H1 (cell line): ENCODE measurements around the gene MORC2. TPM values are rescaled to one million over a fixed set of nuclear protein-coding genes. Genes with fewer than 3 reads are reported as not detected.

Experiments
- CTCF ChIA-PET: fragments of 300-600 bp; sonication (Branson Sonifier 250); formaldehyde crosslinking; loops from one replicate; lab custom pipeline; 2021; ENCODE audit not compliant: partially characterized antibody; lab: Charles Lee
- POLR2A ChIA-PET: fragments of 300-600 bp; sonication (Branson Sonifier 250); formaldehyde crosslinking; loops from one replicate; lab custom pipeline; 2021; ENCODE audit warnings: inconsistent platforms; ENCODE audit not compliant: partially characterized antibody; lab: Charles Lee
- DNase-seq, 2 experiments: peaks; one replicate each; pipeline versions ENCODE4 v3.0.0 to v3.0.0-alpha.2; 2010 to 2022; ENCODE audit warnings: low spot score in 2 of 2, low read depth in 1 of 2, mixed read lengths in 1 of 2
- FAIRE-seq: peaks from 2 replicates; lab custom pipeline; 2011; peaks lifted over from hg19 to GRCh38; lab: Jason Lieb, UNC
- H2AFZ ChIP-seq: 2 replicates; pipeline ENCODE4 v1.8.1; 2012; ENCODE audit warnings: low read length, inconsistent platforms
- H2AK5ac ChIP-seq: 2 replicates; pipeline ENCODE4 v1.6.1; 2013; ENCODE audit warnings: low read depth, low read length
- H2BK120ac ChIP-seq: replicated peaks from 2 replicates; pipeline ENCODE3; 2013; ENCODE audit warnings: low read depth, low read length, inconsistent platforms
- H2BK12ac ChIP-seq: 2 replicates; pipeline ENCODE4 v1.6.1; 2013; ENCODE audit warnings: low read depth, low read length
- H2BK15ac ChIP-seq: 2 replicates; pipeline ENCODE4 v1.6.1; 2013; ENCODE audit warnings: low read length
- H2BK20ac ChIP-seq: 2 replicates; pipeline ENCODE4 v1.6.1; 2013; ENCODE audit warnings: low read length
- H2BK5ac ChIP-seq: 2 replicates; pipeline ENCODE4 v1.6.1; 2013; ENCODE audit warnings: low read depth, low read length
- H3K14ac ChIP-seq: 2 replicates; pipeline ENCODE4 v1.6.1; 2013; ENCODE audit warnings: inconsistent platforms; ENCODE audit not compliant: insufficient read length
- H3K18ac ChIP-seq: 2 replicates; pipeline ENCODE4 v1.6.1; 2013; ENCODE audit warnings: low read length; ENCODE audit errors: extremely low read depth
- H3K23ac ChIP-seq: 2 replicates; pipeline ENCODE4 v1.6.1; 2013; ENCODE audit warnings: inconsistent platforms; ENCODE audit not compliant: insufficient read length
- H3K23me2 ChIP-seq: 2 replicates; pipeline ENCODE4 v1.6.1; 2013; ENCODE audit warnings: low read depth, low read length
- H3K27ac ChIP-seq: 2 replicates; pipeline ENCODE4 v1.6.1; 2011; ENCODE audit warnings: low read depth, low read length, inconsistent platforms
- H3K27me3 ChIP-seq, 4 experiments: replicated peaks in 1 of 4; 1 replicate in 1 of 4; 2 replicates in 3 of 4; pipeline versions ENCODE4 v1.6.1 to v1.8.1; 2011 to 2013; ENCODE audit warnings: low read length in 3 of 4, mild to moderate bottlenecking in 3 of 4, inconsistent platforms in 2 of 4, mixed read lengths in 2 of 4, moderate library complexity in 1 of 4; ENCODE audit not compliant: control insufficient read depth in 3 of 4, insufficient read depth in 3 of 4; ENCODE audit errors: extremely low read depth in 1 of 4
- H3K36me3 ChIP-seq, 4 experiments: 2 replicates each; pipeline versions ENCODE4 v1.6.1 to v1.8.1; 2011 to 2013; ENCODE audit warnings: mild to moderate bottlenecking in 4 of 4, low read length in 3 of 4, moderate library complexity in 2 of 4, control low read depth in 1 of 4, inconsistent platforms in 1 of 4; ENCODE audit not compliant: insufficient read depth in 4 of 4, control insufficient read depth in 2 of 4
- H3K4ac ChIP-seq: replicated peaks from 2 replicates; pipeline ENCODE3; 2013; ENCODE audit warnings: low read length, low read depth, mixed read lengths, inconsistent platforms; ENCODE audit not compliant: insufficient read length
- H3K4me1 ChIP-seq, 4 experiments: replicated peaks in 1 of 4; 1 replicate in 1 of 4; 2 replicates in 3 of 4; pipeline versions ENCODE4 v1.6.1 to v1.8.1; 2011 to 2013; ENCODE audit warnings: low read length in 3 of 4, inconsistent platforms in 2 of 4, mixed read lengths in 1 of 4; ENCODE audit not compliant: insufficient read depth in 4 of 4, control insufficient read depth in 3 of 4
- H3K4me2 ChIP-seq, 2 experiments: 2 replicates each; pipeline versions ENCODE4 v1.6.1 to v1.8.1; 2011 to 2013; ENCODE audit warnings: low read depth in 2 of 2, low read length in 2 of 2, control low read depth in 1 of 2, inconsistent platforms in 1 of 2, mild to moderate bottlenecking in 1 of 2; ENCODE audit not compliant: insufficient read depth in 1 of 2
- H3K4me3 ChIP-seq, 4 experiments: fragments of 200-600, 300-600 bp in 1 of 4; sonication (generic), shearing (Covaris generic), sonication (Bioruptor Twin) in 1 of 4; 2 replicates each; pipeline versions ENCODE4 v1.5.1 to v1.8.1; 2011 to 2016; ENCODE audit warnings: low read length in 4 of 4, low read depth in 3 of 4, control low read depth in 2 of 4, inconsistent platforms in 2 of 4, mild to moderate bottlenecking in 2 of 4, mixed read lengths in 1 of 4, moderate library complexity in 1 of 4; ENCODE audit not compliant: insufficient read depth in 2 of 4; ENCODE audit errors: extremely low read depth in 1 of 4
- H3K56ac ChIP-seq: replicated peaks from 2 replicates; pipeline ENCODE3; 2013; ENCODE audit warnings: low read depth, mild to moderate bottlenecking, mixed read lengths, low read length, inconsistent platforms; ENCODE audit not compliant: insufficient read length
- H3K79me1 ChIP-seq: 2 replicates; pipeline ENCODE4 v1.6.1; 2013; ENCODE audit warnings: low read depth, low read length, control low read depth
- H3K79me2 ChIP-seq, 2 experiments: 2 replicates each; pipeline versions ENCODE4 v1.6.1 to v1.8.1; 2012 to 2013; ENCODE audit warnings: low read length in 2 of 2, mild to moderate bottlenecking in 2 of 2, inconsistent platforms in 1 of 2; ENCODE audit not compliant: insufficient read depth in 2 of 2, control insufficient read depth in 1 of 2
- H3K9ac ChIP-seq, 4 experiments: replicated peaks in 1 of 4; 1 replicate in 1 of 4; 2 replicates in 3 of 4; pipeline versions ENCODE4 v1.6.1 to v1.8.1; 2011 to 2013; ENCODE audit warnings: low read depth in 3 of 4, low read length in 3 of 4, control low read depth in 2 of 4, mild to moderate bottlenecking in 2 of 4, moderate library complexity in 2 of 4, inconsistent platforms in 1 of 4; ENCODE audit errors: extremely low read depth in 1 of 4
- H3K9me3 ChIP-seq, 2 experiments: 2 replicates each; pipeline versions ENCODE4 v1.6.1 to v1.8.1; 2012 to 2013; ENCODE audit warnings: mild to moderate bottlenecking in 2 of 2, moderate library complexity in 2 of 2, control low read depth in 1 of 2, inconsistent platforms in 1 of 2, low read depth in 1 of 2, low read length in 1 of 2, mixed read lengths in 1 of 2; ENCODE audit not compliant: insufficient read depth in 2 of 2
- H4K20me1 ChIP-seq, 2 experiments: replicated peaks in 1 of 2; 2 replicates each; pipeline versions ENCODE3 to v1.8.1; 2011 to 2013; ENCODE audit warnings: inconsistent platforms in 2 of 2, low read length in 2 of 2, mild to moderate bottlenecking in 1 of 2; ENCODE audit not compliant: insufficient read depth in 2 of 2, control insufficient read depth in 1 of 2
- H4K5ac ChIP-seq: 2 replicates; pipeline ENCODE4 v1.6.1; 2013; ENCODE audit warnings: low read length, low read depth, mixed read lengths, inconsistent platforms; ENCODE audit not compliant: insufficient read length
- H4K8ac ChIP-seq: 2 replicates; pipeline ENCODE4 v1.8.0; 2013; ENCODE audit warnings: mild to moderate bottlenecking, moderate library complexity, low read length, inconsistent platforms; ENCODE audit not compliant: insufficient read depth; ENCODE audit errors: extremely low read depth
- H4K91ac ChIP-seq: replicated peaks from 2 replicates; pipeline ENCODE3; 2013; ENCODE audit warnings: low read length, mixed read lengths, inconsistent platforms; ENCODE audit not compliant: insufficient read length
- BCL11A ChIP-seq, 2 experiments: IDR thresholded peaks; one replicate each; pipeline ENCODE4 v1.6.1; 2011; ENCODE audit warnings: low read depth in 2 of 2, low read length in 2 of 2, mild to moderate bottlenecking in 2 of 2
- PHF8 ChIP-seq: fragments of 200-600 bp; sonication (generic); conservative IDR thresholded peaks from 2 replicates; pipeline ENCODE4 v1.7.1; 2012; ENCODE audit warnings: low read depth, mild to moderate bottlenecking, inconsistent platforms, low read length, moderate library complexity
- RAD21 ChIP-seq, 2 experiments: IDR thresholded peaks in 1 of 2; conservative IDR thresholded peaks in 1 of 2; 2 replicates each; pipeline ENCODE4 v1.6.1; 2011; ENCODE audit warnings: low read depth in 2 of 2, low read length in 2 of 2, improper control_type of control experiment in 1 of 2, inconsistent platforms in 1 of 2, mild to moderate bottlenecking in 1 of 2, moderate library complexity in 1 of 2
- RNF2 ChIP-seq: fragments of 200-900, 300-1000 bp; sonication (generic); IDR thresholded peaks from 2 replicates; pipeline ENCODE4 v1.7.1; 2016; ENCODE audit warnings: borderline replicate concordance, low read depth, mild to moderate bottlenecking, antibody characterized with exemption, low read length; ENCODE audit not compliant: poor library complexity, severe bottlenecking; ENCODE audit errors: missing control alignments
- SP2 ChIP-seq: IDR thresholded peaks from 2 replicates; pipeline ENCODE4 v1.6.1; 2012; ENCODE audit warnings: mild to moderate bottlenecking, low read length, inconsistent platforms
- SRF ChIP-seq: IDR thresholded peaks from 2 replicates; pipeline ENCODE4 v1.6.1; 2011; ENCODE audit warnings: mild to moderate bottlenecking, low read depth, low read length, moderate library complexity
- TEAD4 ChIP-seq: IDR thresholded peaks from 2 replicates; pipeline ENCODE4 v1.6.1; 2012; ENCODE audit warnings: low read depth, low read length, inconsistent platforms, mixed read lengths
- WGBS, 2 experiments: shearing (Covaris generic) in 1 of 2; methylation state at CpG; one replicate each; pipeline versions ENCODE4 v1.1.6 to v1.1.7; 2013 to 2015; ENCODE audit warnings: low lambda C conversion rate in 2 of 2, mixed read lengths in 2 of 2, inconsistent platforms in 1 of 2, low coverage in 1 of 2, missing lambda C conversion rate in 1 of 2; ENCODE audit not compliant: insufficient replicate concordance in 2 of 2, insufficient coverage in 1 of 2, insufficient read length in 1 of 2; ENCODE audit errors: extremely low coverage in 1 of 2, missing lambda C conversion rate in 1 of 2; 5-methylcytosine and 5-hydroxymethylcytosine counted together
- polyA plus RNA-seq, 7 experiments: library from polyadenylated mRNA; depleted of rRNA in 3 of 7; stranded (reverse) in 5 of 7; unstranded in 2 of 7; fragments of >200 nt in 5 of 7; fragments of 200-250 nt in 2 of 7; gene quantifications; 1 replicate in 5 of 7; 2 replicates in 1 of 7; 4 replicates in 1 of 7; pipeline versions ENCODE4 v1.2.1 to v1.2.3, GENCODE V29; 2011 to 2013; ENCODE audit warnings: missing spikeins in 2 of 7, mixed read lengths in 2 of 7
- total RNA-seq: library from RNA; stranded (reverse); fragmentation: NEBNext Ultra II Directional; extraction: Animal tissue kit (Norgen Biotek cat#: 25700); gene quantifications from 2 replicates; pipeline ENCODE4 v1.2.1, GENCODE V29; 2021

The MORC2 gene
- total and polyA plus RNA-seq, 2 of the 8 experiments (the other 6 are each of a cell fraction or from before 2014, with no cell fraction given): 15.4 to 68.0 TPM

DNA sequence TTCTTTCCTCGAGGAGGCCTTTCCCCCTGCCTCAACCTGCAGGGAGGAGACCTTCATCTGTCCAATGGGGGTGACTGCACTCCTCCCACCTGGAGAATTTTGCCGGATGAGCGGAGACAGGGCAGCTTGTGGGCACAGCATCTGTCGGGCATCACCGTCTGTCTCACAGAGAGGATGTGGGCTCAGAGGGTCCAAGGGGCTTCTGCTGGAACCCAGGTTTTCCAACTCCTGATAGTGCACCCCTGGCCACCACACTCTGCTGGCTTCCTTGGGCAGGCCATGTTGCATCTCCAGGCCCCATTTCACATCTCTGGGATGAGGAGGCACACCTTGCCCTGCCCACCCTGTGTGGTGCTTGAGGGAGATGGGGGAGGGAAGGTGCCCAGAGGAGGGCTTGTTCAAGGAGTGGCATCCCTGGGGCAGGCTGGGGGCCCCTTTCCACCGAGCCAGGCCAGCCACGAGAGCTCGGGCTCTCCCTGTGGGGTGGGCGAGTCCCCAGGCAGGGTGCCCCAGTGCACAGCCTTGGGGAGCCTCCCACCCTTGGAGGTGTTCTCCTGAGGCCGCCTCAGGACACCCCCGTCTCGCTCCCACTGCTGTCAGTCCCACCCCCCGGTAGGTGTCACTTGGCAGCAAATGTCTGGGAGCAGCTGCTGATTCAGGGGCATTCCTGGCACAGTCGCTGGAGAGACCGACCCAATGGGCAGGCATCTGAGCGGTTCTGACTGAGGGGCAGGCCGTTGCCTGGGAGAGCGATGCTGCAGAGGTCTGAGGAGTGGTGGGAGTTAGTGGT lies 84.2 kb downstream of the MORC2 start:
- Histone ChIP-seq H3K4me1 (peaks cover 0 to 4% (median 2%) of the 10 kb centered on the region in 4 experiments; a peak in 3 of 7 replicates), H2AK5ac (no peak overlapping the region), H3K36me3 (peaks cover 0 to under 1% (median 0%) of the 10 kb centered on the region in 4 experiments; a peak in 2 of 8 replicates), H3K27ac (no peak overlapping the region), H4K20me1 (no peaks in the 10 kb centered on the region), H3K79me2 (no peaks in the 10 kb centered on the region), H3K4ac (no peak overlapping the region), H2BK5ac (no peak overlapping the region), H3K9me3 (no peaks in the 10 kb centered on the region), H4K5ac (no peak overlapping the region), H2BK12ac (no peak overlapping the region), H2BK120ac (no peak overlapping the region), H3K56ac (no peak overlapping the region), H3K79me1 (no peaks in the 10 kb centered on the region), H3K23ac (no peak overlapping the region)
- 90% methylated on average over 18 of the region's 18 CpGs; no CpG with 5 or more reads in 1 of the 2 experiments for WGBS, 2 experiments
- CTCF ChIA-PET: interaction anchor here (1.0 to 3.5 kb wide), 7 partner anchors 7 to 250 kb away, joined by 3 to 12 read pairs (median 5); no protein-coding TSS in a partner anchor
- TF ChIP-seq SP2 (no peak), TEAD4 (no peak), RNF2 (no peak), PHF8 (no peak), BCL11A (IDR thresholded peaks at IDR 0.05; ENCODE audit: low read depth in 2 of 2, low read length in 2 of 2) (no peak), RAD21 (IDR thresholded peaks at IDR 0.05 in 1 of 2, conservative IDR thresholded peaks at IDR 0.05 in 1 of 2; ENCODE audit: low read depth in 2 of 2, low read length in 2 of 2) (no peak), SRF (no peak)
- TF ChIP-seq, all 59 proteins: peak for 0
- no peak overlapping the region; the same call in 1 of the 2 replicates for H4K8ac ChIP-seq
- H4K91ac ChIP-seq: no peak overlapping the region
- no peak overlapping the region for H3K4me2 ChIP-seq
- DNase-seq: no peak
- no peak overlapping the region for H3K9ac ChIP-seq
- no peak overlapping the region for H3K18ac ChIP-seq
- no peaks in the 10 kb centered on the region for H3K23me2 ChIP-seq
- no peaks in the 10 kb centered on the region for H3K27me3 ChIP-seq
- no peak for FAIRE-seq
- H3K4me3 ChIP-seq: no peak overlapping the region
- H2BK15ac ChIP-seq: no peak overlapping the region
- H2BK20ac ChIP-seq: no peak overlapping the region
- no peak overlapping the region for H2AFZ ChIP-seq
- H3K14ac ChIP-seq: no peak overlapping the region
- POLR2A ChIA-PET: interaction anchor here (1.2 kb wide), 1 partner anchor 11 kb away, joined by 3 read pairs; no protein-coding TSS in a partner anchor
